Activated CD4-positive, alpha-beta T cell treated with anti-CD3 and anti-CD28 coated beads, Interleukin-2, amount 50 U/mL, for 24 hours (primary cell): ENCODE data around the gene GJB4.
"Not testable (repeated sequence)": the region's sequence is repeated elsewhere in the genome, so short reads cannot be mapped to it uniquely, and the experiment has no call there.

Experiments
- DNase-seq, 2 donors: peaks; one replicate each; pipeline ENCODE4 v3.0.0-alpha.2; 2020; ENCODE audit warnings: low read depth in 1 of 2, low spot score in 1 of 2

Gene GJB4

GRCh38 chr1:34794790-34795180, 35.2 kb downstream of the GJB4 start:
- no peak for DNase-seq

- no peak for DNase-seq
Measured at GRCh38 chr1:34795916-34796315, 36.4 kb downstream of the GJB4 start.

GRCh38 chr1:34796990-34797389, 37.5 kb downstream of the GJB4 start:
- no peak for DNase-seq

GRCh38 chr1:34800214-34800613, 40.7 kb downstream of the GJB4 start:
- DNase-seq, result no peak

GRCh38 chr1:34803770-34804169, 44.2 kb downstream of the GJB4 start:
- no peak for DNase-seq

GRCh38 chr1:34806396-34806795, 46.9 kb downstream of the GJB4 start:
- DNase-seq, result no peak

- no peak for DNase-seq
Measured at GRCh38 chr1:34808051-34808810, 48.7 kb downstream of the GJB4 start.

GRCh38 chr1:34810781-34811180, 51.2 kb downstream of the GJB4 start:
- not testable (repeated sequence) for DNase-seq
